Tibial nerve (tissue), 4 donors: ENCODE results near the gene SFXN3.

Source experiments
- CTCF ChIP-seq, 5 experiments: fragments of 200-600 bp in 3 of 5; fragments of 450-650 bp in 2 of 5; sonication (generic) in 3 of 5; IDR thresholded peaks; one replicate each; pipeline ENCODE4 v1.5.1; 2016 to 2019; ENCODE audit warnings: antibody characterized with exemption in 5 of 5, mild to moderate bottlenecking in 3 of 5, moderate library complexity in 2 of 5
- EP300 ChIP-seq, 2 donors: sonication (generic); formaldehyde crosslinking; IDR thresholded peaks; one replicate each; pipeline ENCODE4 v1.6.1; 2017; ENCODE audit warnings: antibody characterized with exemption in 2 of 2, mild to moderate bottlenecking in 1 of 2
- POLR2A ChIP-seq, 2 donors: fragments of 450-650 bp; IDR thresholded peaks; one replicate each; pipeline ENCODE4 v1.6.1; 2017; ENCODE audit warnings: antibody characterized with exemption in 2 of 2, mild to moderate bottlenecking in 2 of 2, moderate library complexity in 2 of 2

GRCh38 chr10:101029520-101030295, 1.3 kb upstream of the SFXN3 start:
- TF ChIP-seq CTCF (IDR thresholded peaks at IDR 0.05) (no peak), EP300 (IDR thresholded peaks at IDR 0.05) (no peak), POLR2A (IDR thresholded peaks at IDR 0.05) (no peak)
